ENCODE results near the gene PARVA.

Gene PARVA

DNA sequence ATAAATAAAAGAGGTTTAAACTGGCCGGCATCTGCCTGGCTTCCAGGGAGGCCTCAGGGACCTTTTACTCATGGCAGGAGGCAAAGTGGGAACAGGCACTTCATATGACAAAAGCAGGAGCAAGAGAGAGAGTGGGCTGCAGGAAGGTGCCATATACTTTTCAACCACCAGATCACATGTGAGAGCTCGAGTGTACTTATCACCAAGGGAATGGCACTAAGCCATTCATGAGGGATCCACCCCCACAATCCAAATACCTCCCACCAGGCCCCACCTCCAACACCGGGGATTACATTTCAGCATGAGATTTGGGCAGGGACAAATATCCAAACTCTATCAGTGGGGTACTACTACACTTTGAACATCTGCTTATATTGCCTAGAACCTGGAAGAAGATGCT, 126.5 kb downstream of the PARVA start:
- TF ChIP-seq ZBTB7A (IDR thresholded peaks at IDR 0.05; ENCODE audit: low read depth): no peak
- TF ChIP-seq CREB1 (IDR thresholded peaks at IDR 0.05; ENCODE audit: low read depth): no peak

DNA sequence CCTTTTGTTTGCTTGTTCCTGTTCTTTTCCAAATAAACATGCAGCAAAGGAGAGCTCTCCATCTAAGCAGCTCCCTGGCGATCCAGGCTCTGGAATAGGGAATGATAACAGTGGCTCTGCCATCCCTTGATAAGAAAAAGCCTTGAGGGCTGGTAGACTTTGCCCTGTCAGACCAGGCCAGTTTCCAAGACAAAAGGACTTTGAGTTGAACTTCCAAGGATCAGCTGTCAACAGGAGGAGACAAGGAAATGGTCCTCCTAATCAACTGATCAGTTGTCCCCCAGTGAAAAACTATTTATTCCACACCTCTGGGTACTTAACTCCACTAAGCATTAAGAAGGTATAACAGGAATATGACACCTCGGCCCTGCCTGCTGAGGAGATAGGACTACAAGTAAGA, 127.8 kb downstream of the PARVA start:
- TF ChIP-seq TAF1 (IDR thresholded peaks at IDR 0.05; ENCODE audit: low read depth) (no peak), ZBTB7A (IDR thresholded peaks at IDR 0.05; ENCODE audit: low read depth) (no peak)
- TF ChIP-seq, protein P1, sequence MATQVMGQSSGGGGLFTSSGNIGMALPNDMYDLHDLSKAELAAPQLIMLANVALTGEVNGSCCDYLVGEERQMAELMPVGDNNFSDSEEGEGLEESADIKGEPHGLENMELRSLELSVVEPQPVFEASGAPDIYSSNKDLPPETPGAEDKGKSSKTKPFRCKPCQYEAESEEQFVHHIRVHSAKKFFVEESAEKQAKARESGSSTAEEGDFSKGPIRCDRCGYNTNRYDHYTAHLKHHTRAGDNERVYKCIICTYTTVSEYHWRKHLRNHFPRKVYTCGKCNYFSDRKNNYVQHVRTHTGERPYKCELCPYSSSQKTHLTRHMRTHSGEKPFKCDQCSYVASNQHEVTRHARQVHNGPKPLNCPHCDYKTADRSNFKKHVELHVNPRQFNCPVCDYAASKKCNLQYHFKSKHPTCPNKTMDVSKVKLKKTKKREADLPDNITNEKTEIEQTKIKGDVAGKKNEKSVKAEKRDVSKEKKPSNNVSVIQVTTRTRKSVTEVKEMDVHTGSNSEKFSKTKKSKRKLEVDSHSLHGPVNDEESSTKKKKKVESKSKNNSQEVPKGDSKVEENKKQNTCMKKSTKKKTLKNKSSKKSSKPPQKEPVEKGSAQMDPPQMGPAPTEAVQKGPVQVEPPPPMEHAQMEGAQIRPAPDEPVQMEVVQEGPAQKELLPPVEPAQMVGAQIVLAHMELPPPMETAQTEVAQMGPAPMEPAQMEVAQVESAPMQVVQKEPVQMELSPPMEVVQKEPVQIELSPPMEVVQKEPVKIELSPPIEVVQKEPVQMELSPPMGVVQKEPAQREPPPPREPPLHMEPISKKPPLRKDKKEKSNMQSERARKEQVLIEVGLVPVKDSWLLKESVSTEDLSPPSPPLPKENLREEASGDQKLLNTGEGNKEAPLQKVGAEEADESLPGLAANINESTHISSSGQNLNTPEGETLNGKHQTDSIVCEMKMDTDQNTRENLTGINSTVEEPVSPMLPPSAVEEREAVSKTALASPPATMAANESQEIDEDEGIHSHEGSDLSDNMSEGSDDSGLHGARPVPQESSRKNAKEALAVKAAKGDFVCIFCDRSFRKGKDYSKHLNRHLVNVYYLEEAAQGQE (IDR thresholded peaks at IDR 0.05; ENCODE audit: low read depth): no peak

DNA sequence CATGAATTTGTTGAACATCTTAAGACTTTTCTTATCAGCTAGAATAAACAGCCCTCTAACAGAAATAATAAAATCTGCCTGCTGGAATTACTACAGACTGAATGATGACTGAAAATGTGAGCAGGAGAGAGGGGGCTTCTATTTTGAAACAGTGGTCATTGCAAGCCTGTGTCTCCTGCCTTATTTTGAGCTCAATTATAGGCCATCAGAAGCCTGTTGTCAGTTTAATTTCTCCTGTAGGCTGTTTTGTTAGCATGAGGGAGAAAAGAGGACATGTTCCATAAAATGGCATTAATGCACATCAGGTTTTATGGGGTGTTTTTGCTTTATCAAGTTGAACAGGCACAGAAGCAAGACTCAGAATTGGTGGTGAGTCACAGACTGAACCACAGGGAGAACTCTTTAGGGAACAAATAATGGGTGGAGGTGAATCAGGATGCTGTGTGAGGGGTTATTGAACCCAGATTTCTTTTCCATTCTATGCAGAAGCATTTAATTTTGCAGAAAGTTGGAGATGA, 129.1 kb downstream of the PARVA start:
- TF ChIP-seq, protein P2, sequence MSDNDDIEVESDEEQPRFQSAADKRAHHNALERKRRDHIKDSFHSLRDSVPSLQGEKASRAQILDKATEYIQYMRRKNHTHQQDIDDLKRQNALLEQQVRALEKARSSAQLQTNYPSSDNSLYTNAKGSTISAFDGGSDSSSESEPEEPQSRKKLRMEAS (IDR thresholded peaks at IDR 0.05): no peak
- TF ChIP-seq FOXM1 (IDR thresholded peaks at IDR 0.05; ENCODE audit: borderline replicate concordance, low read depth) (no peak), RAD21 (IDR thresholded peaks at IDR 0.05; ENCODE audit: low read depth) (no peak), TCF12 (IDR thresholded peaks at IDR 0.05; ENCODE audit: low read depth) (no peak), ZBTB7A (IDR thresholded peaks at IDR 0.05; ENCODE audit: low read depth) (no peak), TEAD4 (IDR thresholded peaks at IDR 0.05) (no peak), CEBPB (IDR thresholded peaks at IDR 0.05) (no peak), YY1 (IDR thresholded peaks at IDR 0.05; ENCODE audit: low read depth) (no peak)
- TF ChIP-seq, protein P1 (IDR thresholded peaks at IDR 0.05; ENCODE audit: low read depth): no peak
- TF ChIP-seq, protein P3, sequence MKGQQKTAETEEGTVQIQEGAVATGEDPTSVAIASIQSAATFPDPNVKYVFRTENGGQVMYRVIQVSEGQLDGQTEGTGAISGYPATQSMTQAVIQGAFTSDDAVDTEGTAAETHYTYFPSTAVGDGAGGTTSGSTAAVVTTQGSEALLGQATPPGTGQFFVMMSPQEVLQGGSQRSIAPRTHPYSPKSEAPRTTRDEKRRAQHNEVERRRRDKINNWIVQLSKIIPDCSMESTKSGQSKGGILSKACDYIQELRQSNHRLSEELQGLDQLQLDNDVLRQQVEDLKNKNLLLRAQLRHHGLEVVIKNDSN (IDR thresholded peaks at IDR 0.05): no peak

DNA sequence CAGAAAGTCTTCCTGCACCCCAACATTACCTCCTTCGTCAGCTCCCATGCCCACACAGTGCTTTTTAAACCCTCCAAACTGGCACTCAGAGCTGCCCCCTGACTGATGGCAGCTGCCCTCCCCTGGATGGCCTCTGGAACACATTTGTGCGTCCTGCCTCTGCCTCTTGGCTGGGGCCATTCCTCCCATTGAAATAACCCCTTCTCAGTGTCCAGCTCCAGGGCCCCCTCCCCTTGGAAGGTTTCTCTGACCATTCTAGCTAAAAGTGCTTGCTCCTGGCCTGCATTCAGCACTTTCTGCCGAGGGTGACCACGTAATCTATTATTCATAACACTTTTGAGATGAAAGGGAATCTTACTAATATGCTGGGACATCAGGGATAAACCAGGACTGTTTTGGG, 130.0 kb downstream of the PARVA start:
- TF ChIP-seq NFIC (IDR thresholded peaks at IDR 0.05) (no peak), CEBPB (IDR thresholded peaks at IDR 0.05) (no peak), RAD21 (IDR thresholded peaks at IDR 0.05; ENCODE audit: low read depth) (no peak), EP300 (IDR thresholded peaks at IDR 0.05; ENCODE audit: borderline replicate concordance) (no peak), TEAD4 (IDR thresholded peaks at IDR 0.05) (no peak), TAF1 (IDR thresholded peaks at IDR 0.05; ENCODE audit: low read depth) (no peak), FOXM1 (IDR thresholded peaks at IDR 0.05; ENCODE audit: borderline replicate concordance, low read depth) (no peak), YY1 (IDR thresholded peaks at IDR 0.05; ENCODE audit: low read depth) (no peak), ZBTB7A (IDR thresholded peaks at IDR 0.05; ENCODE audit: low read depth) (no peak), TCF12 (IDR thresholded peaks at IDR 0.05; ENCODE audit: low read depth) (no peak), CREB1 (IDR thresholded peaks at IDR 0.05; ENCODE audit: low read depth) (no peak), EGR1 (IDR thresholded peaks at IDR 0.05) (no peak)
- TF ChIP-seq, protein P1 (IDR thresholded peaks at IDR 0.05; ENCODE audit: low read depth): no peak
- TF ChIP-seq, protein P2 (IDR thresholded peaks at IDR 0.05): no peak
- TF ChIP-seq, protein P3 (IDR thresholded peaks at IDR 0.05): no peak

DNA sequence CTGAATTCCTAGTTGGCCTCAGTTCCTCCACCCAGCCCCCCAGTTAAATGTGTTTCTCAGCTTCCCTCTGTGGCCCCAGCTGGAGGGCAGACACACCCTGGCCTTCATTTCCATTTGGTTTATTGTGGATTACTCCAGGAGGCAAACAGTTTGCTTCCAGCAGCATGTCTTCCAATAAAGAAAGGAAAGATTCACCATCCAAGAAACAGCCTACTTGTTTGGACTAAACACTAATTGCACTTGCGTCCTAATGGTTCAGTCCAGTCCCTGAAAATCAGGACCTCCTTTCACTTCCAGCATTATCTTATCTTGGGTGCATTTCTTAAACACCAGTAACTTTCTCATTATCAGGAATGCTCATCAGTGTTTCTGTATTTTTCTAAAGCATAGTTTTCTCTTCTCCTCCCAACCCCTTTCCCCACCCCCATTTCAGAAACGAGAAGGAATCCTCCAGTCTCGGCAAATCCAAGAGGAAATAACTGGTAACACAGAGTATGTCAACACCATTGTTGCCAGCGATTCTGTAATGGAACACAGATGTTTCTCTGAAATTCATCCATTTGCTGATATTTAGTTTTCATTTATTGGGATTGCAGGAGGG, 130.9 kb downstream of the PARVA start:
- TF ChIP-seq CREB1 (IDR thresholded peaks at IDR 0.05; ENCODE audit: low read depth) (no peak), NFIC (IDR thresholded peaks at IDR 0.05) (no peak), TCF12 (IDR thresholded peaks at IDR 0.05; ENCODE audit: low read depth) (no peak), TEAD4 (IDR thresholded peaks at IDR 0.05) (no peak), CEBPB (IDR thresholded peaks at IDR 0.05) (no peak), EGR1 (IDR thresholded peaks at IDR 0.05) (no peak), YY1 (IDR thresholded peaks at IDR 0.05; ENCODE audit: low read depth) (no peak), FOXM1 (IDR thresholded peaks at IDR 0.05; ENCODE audit: borderline replicate concordance, low read depth) (no peak), RAD21 (IDR thresholded peaks at IDR 0.05; ENCODE audit: low read depth) (no peak), EP300 (IDR thresholded peaks at IDR 0.05; ENCODE audit: borderline replicate concordance) (no peak), ZBTB7A (IDR thresholded peaks at IDR 0.05; ENCODE audit: low read depth) (no peak), TAF1 (IDR thresholded peaks at IDR 0.05; ENCODE audit: low read depth) (no peak)
- TF ChIP-seq, protein P1 (IDR thresholded peaks at IDR 0.05; ENCODE audit: low read depth): no peak
- TF ChIP-seq, protein P2 (IDR thresholded peaks at IDR 0.05): no peak
- TF ChIP-seq, protein P3 (IDR thresholded peaks at IDR 0.05): no peak

All from Ishikawa (cell line).